GM18873 (cell line): ENCODE data around the gene BRINP3.

Source experiments
- ATAC-seq: cut with Tn5 transposase; IDR thresholded peaks from one replicate; pipeline ENCODE4 v1.9.1; 2021; ENCODE audit warnings: mild to moderate bottlenecking, moderate library complexity, moderate number of reproducible peaks; ENCODE audit not compliant: unreplicated experiment, low FRiP score

The BRINP3 gene

GRCh38 chr1:190205713-190206112 lies 272.0 kb downstream of the BRINP3 start:
- no peak for ATAC-seq

GRCh38 chr1:190196020-190196419 lies 281.6 kb downstream of the BRINP3 start:
- ATAC-seq: no peak

GRCh38 chr1:190193508-190194115 lies 284.1 kb downstream of the BRINP3 start:
- ATAC-seq: no peak

DNA sequence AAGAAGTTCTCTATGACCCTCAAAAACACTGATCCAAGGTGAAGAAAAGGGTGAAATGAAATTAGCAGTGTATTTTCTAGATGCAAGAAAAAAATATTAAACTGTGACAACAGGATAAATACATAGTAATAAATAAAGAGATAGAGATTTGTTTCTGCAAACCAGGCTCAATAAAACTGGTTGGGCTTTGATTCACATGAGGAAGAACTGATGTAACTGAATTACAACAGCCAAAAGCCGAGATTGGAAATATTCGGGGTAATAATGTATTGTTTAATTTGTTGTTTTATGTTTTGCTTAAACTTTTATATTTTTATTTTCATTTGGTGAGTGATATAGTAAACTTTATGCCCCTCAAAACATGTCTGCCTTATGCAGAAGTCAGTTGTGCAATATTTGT lies 285.0 kb downstream of the BRINP3 start:
- ATAC-seq: no peak

- ATAC-seq: no peak
Observed at GRCh38 chr1:190183588-190183987, 294.1 kb downstream of the BRINP3 start.

DNA sequence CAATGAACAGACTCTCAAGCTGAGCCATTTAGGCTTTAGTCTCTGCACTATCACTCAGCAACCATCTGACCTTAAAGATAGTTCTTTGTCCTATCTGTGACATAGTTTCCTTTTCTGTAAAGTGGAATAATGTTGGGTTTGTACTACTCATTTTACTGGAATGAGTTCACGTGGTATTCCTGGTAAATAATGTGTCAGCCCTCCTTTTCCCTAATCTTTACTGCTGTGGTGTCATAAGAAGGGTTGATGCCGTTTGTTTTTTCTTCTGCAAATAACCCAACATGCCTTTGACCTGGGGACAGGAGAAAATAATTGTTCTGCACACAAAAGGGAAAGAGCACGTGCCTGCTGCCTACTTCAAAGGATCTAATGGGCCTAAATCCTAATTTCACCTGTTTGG lies 297.8 kb downstream of the BRINP3 start:
- no peak for ATAC-seq

- ATAC-seq: no peak
Observed at GRCh38 chr1:190178827-190179226, 298.8 kb downstream of the BRINP3 start.

- no peak for ATAC-seq
Observed at GRCh38 chr1:190177555-190177954, 300.1 kb downstream of the BRINP3 start.

DNA sequence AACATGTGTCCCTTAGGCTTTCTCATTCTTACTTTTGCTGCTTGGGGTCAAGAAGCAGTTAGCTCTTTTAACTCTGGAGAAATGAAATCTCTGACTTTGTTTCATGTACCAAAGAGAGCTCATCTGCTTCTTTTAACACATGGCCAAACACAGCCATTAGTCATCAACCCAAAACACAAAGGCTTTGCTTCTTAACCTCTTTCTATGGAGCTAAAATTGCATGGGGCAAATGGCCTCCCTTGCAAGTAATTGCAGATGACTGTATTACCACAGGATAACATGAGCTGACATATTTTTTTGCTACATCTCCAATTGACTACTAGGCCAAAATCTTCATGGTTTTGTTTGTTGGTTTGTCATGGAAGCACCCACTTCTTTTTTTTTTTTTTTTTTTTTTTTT lies 300.9 kb downstream of the BRINP3 start:
- no peak for ATAC-seq

GRCh38 chr1:190175320-190175719 lies 302.3 kb downstream of the BRINP3 start:
- no peak for ATAC-seq

- no peak for ATAC-seq
Observed at GRCh38 chr1:190172651-190173430, 304.8 kb downstream of the BRINP3 start.

- no peak for ATAC-seq
Observed at GRCh38 chr1:190170321-190170720, 307.3 kb downstream of the BRINP3 start.

DNA sequence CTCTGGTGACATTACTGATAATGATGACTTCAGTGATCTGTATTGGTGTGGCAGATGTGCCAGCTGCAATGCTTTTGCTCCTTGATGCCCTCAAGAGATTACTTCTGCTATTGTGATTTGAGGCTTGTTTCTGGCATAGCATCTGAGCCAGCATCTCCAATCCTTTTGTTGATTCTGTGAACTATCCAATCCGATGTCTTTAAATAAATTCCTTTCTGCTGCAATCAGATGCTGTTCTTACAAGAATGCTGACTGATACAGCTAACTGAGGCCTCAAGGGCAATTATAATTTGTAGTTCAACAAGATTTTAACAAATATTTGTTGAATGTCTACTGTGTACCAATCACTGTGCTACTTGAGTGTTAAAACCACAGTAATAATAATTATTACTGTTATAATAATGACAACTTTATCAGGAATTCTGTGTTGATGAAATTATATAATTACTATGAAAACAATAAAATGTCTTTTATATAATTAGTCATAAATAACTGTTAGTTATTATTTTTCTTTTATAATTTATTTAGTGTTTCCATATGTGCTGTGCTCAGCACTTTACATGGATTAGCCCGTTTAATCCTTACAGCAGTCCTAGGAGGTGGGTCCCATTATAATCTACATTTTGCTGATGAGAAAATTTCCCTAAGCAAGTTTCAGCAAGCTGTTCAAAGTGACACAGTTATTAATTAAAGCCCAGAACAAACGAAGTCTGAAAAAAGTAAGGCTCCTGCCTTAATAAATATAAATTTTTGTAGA lies 308.2 kb downstream of the BRINP3 start:
- ATAC-seq: no peak

DNA sequence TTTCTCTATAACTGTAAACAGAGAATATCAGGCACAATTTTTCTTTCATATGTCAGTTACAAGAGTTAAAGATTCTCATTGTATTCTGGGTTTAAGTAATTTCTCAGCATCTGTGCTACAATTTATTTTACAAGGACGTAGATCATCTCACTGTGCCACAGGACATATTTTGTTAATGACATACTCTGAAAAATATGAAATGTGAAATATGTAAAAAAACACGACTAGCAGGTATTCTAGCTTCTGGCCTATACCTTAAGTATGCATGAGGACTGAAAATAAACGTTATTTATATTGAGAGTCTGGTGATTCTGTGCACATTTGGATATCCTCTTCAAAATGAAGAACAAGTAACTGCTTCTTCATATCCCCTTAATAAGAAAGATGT lies 308.8 kb downstream of the BRINP3 start:
- no peak for ATAC-seq

DNA sequence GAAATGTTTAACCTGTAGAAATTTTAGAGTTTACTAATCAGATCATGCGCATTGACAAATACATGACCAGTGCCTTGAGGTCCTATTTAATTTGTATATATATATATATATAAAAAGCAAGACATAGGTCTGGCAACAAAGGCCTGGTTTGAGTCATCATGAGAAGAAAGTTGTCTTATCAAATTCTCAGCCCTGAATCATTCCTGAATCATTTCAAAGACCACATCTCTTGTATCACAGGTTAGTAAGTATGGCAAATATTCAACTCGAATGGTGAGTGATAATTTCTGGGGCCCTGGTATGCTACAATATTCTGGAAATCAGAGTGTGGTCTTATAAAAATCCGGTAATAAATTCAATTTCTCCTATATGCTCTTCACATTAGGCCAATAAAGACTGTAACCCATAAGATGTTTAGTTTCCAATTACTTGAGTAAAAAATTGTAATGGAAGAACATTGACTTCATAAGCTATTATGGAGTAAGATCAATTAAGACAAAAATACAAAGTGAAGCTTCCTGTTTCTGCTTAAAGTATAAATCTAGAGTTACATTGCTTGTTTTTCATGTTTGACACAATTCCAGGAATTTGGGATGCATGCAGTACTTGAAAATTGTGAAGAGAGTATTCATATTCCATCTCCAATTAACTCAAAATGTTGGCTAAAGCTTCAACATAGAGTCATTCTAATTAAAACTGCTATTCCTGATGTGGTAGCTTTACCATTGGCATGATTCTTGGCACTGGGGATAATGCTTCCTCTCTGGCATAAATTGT lies 309.4 kb downstream of the BRINP3 start:
- no peak for ATAC-seq

GRCh38 chr1:190159146-190159545 lies 318.5 kb downstream of the BRINP3 start:
- ATAC-seq: no peak

DNA sequence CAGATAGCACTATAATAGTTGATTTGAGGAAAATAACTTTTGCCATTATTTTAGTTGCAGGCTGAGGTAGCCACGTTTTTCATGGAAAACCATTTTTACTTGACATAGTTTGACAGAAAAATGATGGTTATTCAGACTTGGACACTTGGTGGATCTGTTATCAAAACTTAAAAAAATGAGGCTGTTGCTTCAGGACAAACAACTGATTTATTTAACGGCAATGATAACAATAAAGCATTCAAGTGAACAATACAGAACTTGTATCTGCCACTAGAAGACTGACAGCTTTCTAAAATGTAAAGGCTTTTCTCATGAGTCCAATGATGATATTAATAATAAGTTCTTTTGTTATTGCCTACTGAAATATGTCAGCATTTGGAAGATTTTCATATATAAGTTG lies 322.9 kb downstream of the BRINP3 start:
- no peak for ATAC-seq

DNA sequence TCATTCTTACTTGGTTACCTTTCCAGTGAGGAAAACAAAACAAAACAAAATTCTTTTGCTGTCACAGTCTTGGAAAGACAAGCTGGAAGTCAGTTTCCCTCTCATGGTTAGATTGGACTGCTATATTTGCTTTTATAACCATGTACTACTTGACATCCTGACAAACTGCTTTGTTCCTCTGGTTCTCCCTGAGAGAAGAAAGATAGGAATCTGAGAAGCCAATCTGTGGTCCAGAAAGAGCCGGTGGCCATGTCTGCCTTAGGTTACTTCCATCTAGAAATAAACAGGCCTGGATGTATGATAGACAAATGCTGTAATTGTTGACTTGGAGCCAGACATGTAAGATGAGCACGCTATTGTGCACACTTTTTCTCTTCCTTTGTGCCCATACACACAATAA lies 330.0 kb downstream of the BRINP3 start:
- ATAC-seq: no peak

- no peak for ATAC-seq
Observed at GRCh38 chr1:190144650-190145049, 333.0 kb downstream of the BRINP3 start.

DNA sequence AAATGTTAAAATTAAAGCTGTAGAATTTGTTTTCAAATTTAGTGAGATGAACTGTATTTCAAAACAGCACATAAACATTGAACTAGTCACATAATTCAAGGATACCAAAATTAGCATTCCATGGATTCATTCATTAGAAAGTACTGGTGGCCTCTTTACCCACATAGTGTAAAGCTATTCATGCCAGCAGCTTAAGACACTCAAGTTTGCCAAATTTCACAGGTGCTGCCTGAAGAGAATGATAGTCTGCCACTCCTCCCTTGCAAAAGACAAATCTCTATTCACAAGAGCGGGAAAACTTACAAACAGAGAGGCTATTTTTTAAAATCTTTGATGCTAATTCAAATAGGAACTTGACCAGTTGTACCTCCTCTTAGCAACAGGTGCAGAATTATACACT lies 337.0 kb downstream of the BRINP3 start:
- no peak for ATAC-seq

GRCh38 chr1:190138702-190139101 lies 339.0 kb downstream of the BRINP3 start:
- ATAC-seq: no peak
